ENCODE results near the gene ARHGAP20. TPM values are rescaled to one million over a fixed set of nuclear protein-coding genes. Genes with fewer than 3 reads are reported as not detected.

Gene ARHGAP20
- total RNA-seq, 1 experiment from 2014 or later = 0.04 TPM

DNA sequence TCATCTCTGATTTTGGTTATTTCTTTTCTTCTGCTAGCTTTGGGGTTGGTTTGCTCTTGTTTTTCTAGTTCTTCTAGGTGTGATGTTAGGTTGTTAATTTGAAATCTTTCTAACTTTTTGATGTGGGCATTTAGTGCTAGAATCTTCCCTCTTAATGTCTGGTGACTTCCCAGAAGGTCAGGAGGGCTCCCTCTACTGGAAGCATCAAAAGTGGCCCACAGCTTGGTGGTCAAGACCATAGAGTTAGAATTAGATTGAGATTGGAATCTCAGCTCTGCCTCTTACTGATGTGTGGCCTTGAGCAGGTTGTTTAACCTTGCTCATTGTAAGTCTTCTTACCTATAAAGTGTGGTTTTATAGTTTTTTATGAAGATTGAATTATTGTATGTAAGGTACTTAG, 183.2 kb downstream of the ARHGAP20 start:
- Histone ChIP-seq H3K4me1 (ENCODE audit: insufficient read depth, low read length) (no peaks in the 10 kb centered on the region), H3K79me2 (ENCODE audit: insufficient read depth, low read length) (no peaks in the 10 kb centered on the region), H3K4ac (ENCODE audit: low read depth, low read length) (no peak overlapping the region), H3K14ac (ENCODE audit: insufficient read depth, low read length) (no peak overlapping the region), H2BK20ac (ENCODE audit: low read depth, low read length, poor library complexity, severe bottlenecking) (no peak overlapping the region), H4K20me1 (ENCODE audit: control insufficient read depth, insufficient read depth, insufficient read length) (no peaks in the 10 kb centered on the region), H2BK15ac (ENCODE audit: low read depth, low read length) (no peak overlapping the region), H2BK120ac (ENCODE audit: low read depth, low read length, poor library complexity, severe bottlenecking) (no peak overlapping the region), H4K91ac (ENCODE audit: insufficient read length, low read depth, low read length) (no peak overlapping the region), H3K79me1 (ENCODE audit: insufficient read depth, low read depth, low read length, poor library complexity, severe bottlenecking) (no peaks in the 10 kb centered on the region), H2AFZ (ENCODE audit: low read length) (no peak overlapping the region), H3K9me3 (ENCODE audit: control insufficient read depth, low read depth, low read length) (no peaks in the 10 kb centered on the region), H2AK5ac (ENCODE audit: insufficient read length, low read length) (no peak overlapping the region), H3K27ac (ENCODE audit: insufficient read length, low read depth, low read length) (no peak overlapping the region), H3K27me3 (ENCODE audit: insufficient read depth, low read length) (no peaks in the 10 kb centered on the region), H3T11ph (ENCODE audit: low read length) (no peak overlapping the region), H4K5ac (ENCODE audit: insufficient read length, low read depth, low read length) (no peak overlapping the region), H3K23ac (ENCODE audit: insufficient read length, low read depth, low read length) (no peak overlapping the region), H3K56ac (ENCODE audit: insufficient read length, low read depth, low read length) (no peak overlapping the region), H3K23me2 (ENCODE audit: insufficient read length, low read depth, low read length, poor library complexity, severe bottlenecking) (no peaks in the 10 kb centered on the region), H2BK5ac (ENCODE audit: insufficient read length, low read length) (no peak overlapping the region), H4K8ac (replicated peaks; ENCODE audit: insufficient read length, low read depth, low read length) (no peak overlapping the region), H3K4me2 (ENCODE audit: insufficient read depth, insufficient read length, low read length) (no peak overlapping the region), H3K9ac (ENCODE audit: extremely low read depth, insufficient read length, low read length) (no peak overlapping the region), H3K18ac (ENCODE audit: insufficient read length, low read depth, low read length) (no peak overlapping the region), H2BK12ac (ENCODE audit: insufficient read length, low read depth, low read length) (no peak overlapping the region)
- H3K36me3 Mint-ChIP-seq (ENCODE audit: insufficient read depth in 1 of 3, low read depth in 3 of 3) = peaks cover 2 to 19% (median 10%) of the 10 kb centered on the region in 3 experiments; a peak in 6 of 7 replicates
- H3K4me1 Mint-ChIP-seq = no peaks in the 10 kb centered on the region
- H3K27me3 Mint-ChIP-seq (ENCODE audit: low read depth) = no peaks in the 10 kb centered on the region; the same call in none of the 2 replicates
- DNase-seq = no peak
- peaks cover 24 to 27% of the 10 kb centered on the region in 2 experiments for H3K9me3 Mint-ChIP-seq
- TF ChIP-seq, protein P1, sequence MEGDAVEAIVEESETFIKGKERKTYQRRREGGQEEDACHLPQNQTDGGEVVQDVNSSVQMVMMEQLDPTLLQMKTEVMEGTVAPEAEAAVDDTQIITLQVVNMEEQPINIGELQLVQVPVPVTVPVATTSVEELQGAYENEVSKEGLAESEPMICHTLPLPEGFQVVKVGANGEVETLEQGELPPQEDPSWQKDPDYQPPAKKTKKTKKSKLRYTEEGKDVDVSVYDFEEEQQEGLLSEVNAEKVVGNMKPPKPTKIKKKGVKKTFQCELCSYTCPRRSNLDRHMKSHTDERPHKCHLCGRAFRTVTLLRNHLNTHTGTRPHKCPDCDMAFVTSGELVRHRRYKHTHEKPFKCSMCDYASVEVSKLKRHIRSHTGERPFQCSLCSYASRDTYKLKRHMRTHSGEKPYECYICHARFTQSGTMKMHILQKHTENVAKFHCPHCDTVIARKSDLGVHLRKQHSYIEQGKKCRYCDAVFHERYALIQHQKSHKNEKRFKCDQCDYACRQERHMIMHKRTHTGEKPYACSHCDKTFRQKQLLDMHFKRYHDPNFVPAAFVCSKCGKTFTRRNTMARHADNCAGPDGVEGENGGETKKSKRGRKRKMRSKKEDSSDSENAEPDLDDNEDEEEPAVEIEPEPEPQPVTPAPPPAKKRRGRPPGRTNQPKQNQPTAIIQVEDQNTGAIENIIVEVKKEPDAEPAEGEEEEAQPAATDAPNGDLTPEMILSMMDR (conservative IDR thresholded peaks at IDR 0.05) = peak; percentile 72
- H3K27ac Mint-ChIP-seq = no peak overlapping the region
- H3K4me3 Mint-ChIP-seq = no peak overlapping the region

Data from H9 (cell line).